HG03571 (cell line): Measurements from ENCODE around the gene JUNB.

Experiments
- ATAC-seq: cut with Tn5 transposase; IDR thresholded peaks from one replicate; pipeline ENCODE4 v1.9.1; 2021; ENCODE audit not compliant: unreplicated experiment

JUNB gene

GRCh38 chr19:12840091-12841079, 49.1 kb downstream of the JUNB start:
- no peak for ATAC-seq

DNA sequence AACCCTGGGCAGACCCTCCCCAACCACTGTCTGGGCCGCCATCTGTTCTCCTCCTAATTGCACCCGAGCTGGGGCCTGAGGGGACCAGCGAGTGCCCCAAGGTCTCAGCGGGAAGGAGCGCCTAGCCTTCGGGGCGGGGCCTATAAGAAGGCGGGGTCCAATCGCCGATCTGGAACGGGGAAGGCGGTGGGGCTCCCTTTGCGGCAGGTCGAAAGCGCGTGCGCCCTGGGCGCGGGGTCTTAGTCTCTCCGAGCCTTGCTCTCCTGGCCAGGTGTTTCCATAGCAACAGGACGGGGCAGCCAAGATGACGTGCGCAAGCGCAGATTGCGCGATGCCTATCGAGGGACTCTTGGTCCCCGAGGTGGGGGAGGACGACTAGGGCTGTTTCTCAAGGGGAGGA, 49.8 kb downstream of the JUNB start:
- ATAC-seq = no peak

DNA sequence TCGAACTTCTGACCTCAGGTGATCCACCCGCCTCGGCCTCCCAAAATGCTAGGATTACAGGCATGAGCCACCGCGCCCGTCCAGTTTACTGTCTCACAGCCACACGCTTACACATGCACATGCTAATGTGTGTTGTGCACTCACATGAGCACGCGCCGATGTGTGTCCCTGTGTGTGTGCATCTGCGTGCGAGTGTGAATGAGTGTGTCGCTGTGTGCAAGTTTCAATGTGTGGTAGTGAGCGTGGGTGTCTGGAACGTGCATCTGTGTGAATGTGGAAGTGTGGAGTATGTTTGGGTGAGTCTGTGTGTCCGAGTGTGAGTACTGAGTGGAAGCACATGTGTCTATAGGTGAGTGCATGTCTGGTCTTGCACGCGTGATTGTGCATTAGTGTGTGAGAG, 51.2 kb downstream of the JUNB start:
- ATAC-seq = no peak
